ENCODE measurements around the gene APH1B. TPM values are rescaled to one million over a fixed set of nuclear protein-coding genes. Genes with fewer than 3 reads are reported as not detected.
"Not testable (repeated sequence)": the region's sequence is repeated elsewhere in the genome, so short reads cannot be mapped to it uniquely, and the experiment has no call there.

Gene APH1B
- 3.5 TPM for total RNA-seq

DNA sequence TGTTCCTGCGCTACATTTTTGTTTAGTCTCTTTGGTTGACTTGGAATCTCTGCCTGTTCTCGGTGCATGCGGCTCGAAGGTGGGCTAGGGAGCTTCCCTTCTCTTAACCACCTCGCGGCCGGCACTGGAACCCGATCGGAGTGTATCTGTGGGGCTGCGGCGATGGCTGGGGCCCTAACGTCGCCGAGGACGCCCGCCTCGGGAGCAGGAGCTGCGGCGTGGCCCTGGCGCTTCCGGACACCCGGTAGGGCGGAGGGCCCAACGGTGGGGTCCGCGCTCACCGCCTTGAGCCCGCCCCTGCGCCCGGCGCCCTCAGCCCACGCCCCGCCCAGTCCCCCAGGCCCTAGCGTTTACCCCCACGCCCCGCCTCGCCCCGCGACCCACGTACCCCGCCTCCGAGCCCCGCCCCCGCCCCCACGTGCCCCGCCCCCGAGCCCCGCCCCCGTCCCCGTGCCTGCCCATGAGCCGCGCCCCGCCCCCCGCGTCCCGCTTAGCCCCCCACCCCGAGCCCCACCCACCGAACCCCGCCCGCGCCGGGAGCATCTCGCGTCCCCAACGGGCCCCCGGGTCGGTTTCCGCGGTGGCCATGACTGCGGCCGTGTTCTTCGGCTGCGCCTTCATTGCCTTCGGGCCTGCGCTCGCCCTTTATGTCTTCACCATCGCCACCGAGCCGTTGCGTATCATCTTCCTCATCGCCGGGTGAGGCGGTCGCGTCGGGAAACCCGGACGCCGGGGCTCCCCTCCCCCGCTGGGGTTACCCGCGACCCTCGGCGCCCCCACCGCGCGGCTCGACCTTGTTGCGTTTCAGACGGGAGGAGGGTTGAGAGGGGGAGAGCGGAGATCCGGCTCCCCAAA is at the start of gene APH1B:
Gene APH1B (plus strand): TSS at position 568 of the 855 bp plus-strand sequence. CDS start 19 bp downstream, at position 587.
- peak; percentile 89 for ATAC-seq

DNA sequence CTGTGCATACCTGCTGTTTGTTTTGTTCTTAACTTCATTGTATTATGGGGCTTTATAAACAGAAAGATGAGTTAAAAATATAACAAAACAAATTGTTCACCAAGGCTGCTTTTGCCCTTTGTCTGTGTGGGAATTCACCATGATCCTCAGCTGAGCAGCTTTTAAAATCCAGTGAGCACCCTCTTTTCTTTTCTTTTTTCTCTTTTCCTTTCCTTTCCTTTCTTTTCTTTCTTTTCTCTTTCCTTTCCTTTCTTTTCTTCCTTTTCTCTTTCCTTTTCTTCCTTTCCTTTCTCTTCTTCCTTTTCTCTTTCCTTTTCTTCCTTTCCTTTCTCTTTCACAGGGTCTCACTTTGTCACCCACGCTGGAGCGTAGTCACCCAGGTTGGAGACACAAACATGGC is 49.7 kb upstream of the APH1B start:
- no peak for ATAC-seq

DNA sequence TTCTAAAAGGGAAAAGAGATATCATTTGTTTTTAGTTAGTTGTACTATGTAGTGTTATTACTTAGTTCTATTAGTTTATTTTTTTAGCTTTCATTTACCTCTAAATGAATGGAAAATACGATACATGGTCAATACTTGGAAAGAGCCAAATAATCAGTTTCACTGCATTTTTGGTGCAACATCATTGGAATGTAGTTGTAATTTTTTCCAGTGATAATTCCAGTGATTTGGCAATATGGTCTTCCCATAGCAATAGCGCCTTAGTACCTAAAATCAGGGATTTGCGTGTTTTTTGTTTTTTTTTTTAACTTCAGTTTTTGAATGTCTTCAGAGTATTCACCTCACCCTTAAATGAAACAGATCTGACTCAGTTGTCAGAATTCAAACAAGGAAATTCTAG is 46.2 kb upstream of the APH1B start:
- ATAC-seq, result no peak

DNA sequence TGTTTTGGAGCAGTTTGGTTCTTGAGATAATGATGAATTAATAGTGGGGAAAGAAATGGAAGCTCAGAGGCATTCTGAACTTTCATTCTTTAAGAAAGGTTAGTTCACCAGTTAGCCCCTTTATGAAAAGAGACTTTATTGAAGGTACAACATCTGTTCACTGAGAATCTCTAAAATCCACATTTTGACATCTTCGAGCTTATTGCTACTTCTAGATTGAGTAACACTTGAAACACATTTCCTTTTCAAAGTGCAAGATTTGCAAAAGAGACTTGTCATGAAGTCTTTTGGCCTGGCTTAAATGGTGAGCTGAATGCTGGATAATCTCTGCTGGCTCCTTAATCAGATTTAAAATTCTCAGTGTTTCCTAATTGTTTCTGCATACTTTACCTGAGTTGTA is 45.7 kb upstream of the APH1B start:
- no peak for ATAC-seq

DNA sequence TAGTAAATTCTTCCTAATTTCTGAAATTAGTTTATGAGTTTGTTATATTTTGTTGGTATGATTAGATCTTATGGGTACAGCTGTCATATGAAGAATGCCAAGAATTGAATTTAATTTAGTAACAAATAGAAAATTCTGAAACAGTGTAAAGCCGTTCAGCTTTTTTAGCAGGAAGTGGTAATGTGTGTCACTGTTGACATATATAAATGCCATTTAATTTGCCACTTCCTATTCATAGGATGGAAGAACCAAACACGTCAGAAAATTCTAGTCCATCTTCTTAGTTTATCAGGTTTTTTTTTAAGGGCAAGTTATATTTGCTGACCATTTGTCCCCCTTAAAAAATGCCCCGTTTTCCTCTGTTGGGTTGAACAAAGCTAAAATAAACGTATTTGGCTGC is 45.0 kb upstream of the APH1B start:
- ATAC-seq, result no peak

DNA sequence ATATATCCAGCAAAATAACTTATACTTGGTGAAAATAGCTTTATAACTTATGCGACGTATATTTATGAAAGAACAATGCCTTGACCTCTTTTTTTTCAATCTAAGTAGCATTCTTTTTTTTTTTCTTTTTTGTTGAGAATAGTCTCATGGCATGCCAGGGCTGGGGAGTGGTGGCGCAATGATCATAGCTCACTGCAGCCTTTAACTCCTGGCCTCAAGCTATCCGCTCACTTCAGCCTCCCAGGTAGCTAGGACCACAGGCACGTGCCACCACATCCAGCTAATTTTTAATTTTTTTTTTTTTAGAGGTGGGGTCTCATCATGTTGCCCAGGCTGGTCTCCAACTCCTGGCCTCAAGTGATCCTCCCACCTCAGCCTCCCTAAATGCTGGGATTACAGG is 44.5 kb upstream of the APH1B start:
- no peak for ATAC-seq

DNA sequence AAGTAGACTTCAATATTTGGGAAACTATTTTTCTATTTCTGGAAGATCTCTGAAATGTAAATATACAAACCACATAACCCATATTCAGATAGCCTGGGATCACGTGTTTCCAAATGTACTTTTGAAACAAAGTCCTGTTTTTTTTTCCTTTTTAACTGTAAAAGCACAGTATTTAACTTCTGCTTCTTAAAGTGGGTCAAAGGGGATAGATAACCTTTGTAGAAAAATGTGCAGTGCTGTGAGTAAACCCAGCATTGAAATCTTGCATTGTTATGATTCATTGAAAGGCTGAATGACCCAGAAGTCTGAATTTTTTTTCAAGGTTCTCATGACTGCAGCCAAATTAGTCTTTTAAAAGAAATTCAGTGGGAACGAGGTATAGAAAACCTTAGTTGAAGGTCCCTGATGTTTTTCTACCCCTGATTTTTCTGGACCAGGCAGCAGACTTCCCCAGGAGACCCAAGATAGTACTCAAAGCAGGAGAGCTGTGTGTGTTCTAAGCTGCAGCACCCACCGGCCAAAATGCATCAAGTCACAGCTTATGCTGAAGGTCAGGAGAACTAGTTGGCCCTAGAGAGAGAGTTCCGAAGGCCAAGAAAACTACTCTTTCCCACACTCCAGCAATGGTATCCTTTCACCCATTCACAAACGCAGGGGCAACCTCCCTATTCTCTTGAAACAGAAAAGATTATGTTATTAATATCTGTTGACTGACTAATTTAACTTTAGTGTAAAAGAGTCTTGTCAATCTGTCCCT is 43.6 kb upstream of the APH1B start:
- ATAC-seq, result no peak

DNA sequence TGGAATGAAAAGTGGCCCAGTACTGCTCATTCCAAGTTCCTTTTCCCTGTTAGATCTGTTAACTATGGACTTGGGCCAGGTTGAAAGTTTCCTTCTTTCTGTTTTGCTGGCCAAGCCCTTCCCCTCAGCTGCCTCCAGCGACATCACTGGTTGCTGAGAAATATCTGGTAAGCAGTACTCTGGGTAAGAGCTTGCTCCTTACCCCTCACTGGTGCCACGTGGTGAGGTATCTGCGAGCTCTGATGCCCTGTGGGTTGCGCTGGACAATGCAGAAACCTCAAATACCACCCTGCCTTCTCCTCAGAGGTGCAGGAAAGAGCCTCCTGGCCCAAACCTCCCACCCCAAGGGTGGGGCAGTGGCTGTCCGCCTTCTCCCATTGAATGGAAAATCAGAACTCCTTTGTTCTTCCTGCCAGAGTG is 42.9 kb upstream of the APH1B start:
- ATAC-seq, result peak; percentile 67

DNA sequence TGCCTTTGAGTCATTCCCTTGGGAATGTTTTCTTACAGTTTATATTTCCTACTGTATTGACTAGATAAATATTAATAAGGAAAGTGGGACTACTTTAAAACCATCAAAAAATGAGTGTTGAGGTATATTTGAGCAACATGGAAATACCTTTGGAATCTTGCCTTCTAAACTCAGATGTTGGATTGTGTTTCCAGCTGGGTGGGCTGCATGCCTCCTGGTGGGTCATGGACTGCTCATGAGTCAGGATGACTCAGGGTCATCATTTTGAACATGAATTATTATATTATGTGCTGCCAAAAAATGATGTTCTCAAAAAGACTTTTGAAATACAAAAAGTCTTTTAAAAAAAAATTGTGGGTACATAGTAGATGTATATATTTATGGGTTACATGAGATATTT is 41.1 kb upstream of the APH1B start:
- no peak for ATAC-seq

DNA sequence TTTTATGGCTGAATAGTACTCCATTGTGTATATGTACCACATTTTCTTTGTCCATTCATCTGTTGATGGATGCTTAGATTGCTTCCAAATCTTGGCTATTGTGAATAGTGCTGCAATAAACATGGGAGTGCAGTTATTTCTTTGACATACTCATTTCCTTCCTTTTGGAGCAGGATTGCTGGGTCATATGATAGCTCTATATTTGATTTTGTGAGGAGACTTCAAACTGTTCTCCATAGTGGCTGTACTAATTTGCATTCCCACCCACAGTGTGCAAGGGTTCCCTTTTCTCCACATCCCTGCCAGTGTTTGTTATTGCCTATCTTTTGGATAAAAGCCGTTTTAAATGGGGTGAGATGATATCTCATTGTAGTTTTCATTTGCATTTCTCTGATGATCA is 40.3 kb upstream of the APH1B start:
- ATAC-seq, result not testable (repeated sequence)

DNA sequence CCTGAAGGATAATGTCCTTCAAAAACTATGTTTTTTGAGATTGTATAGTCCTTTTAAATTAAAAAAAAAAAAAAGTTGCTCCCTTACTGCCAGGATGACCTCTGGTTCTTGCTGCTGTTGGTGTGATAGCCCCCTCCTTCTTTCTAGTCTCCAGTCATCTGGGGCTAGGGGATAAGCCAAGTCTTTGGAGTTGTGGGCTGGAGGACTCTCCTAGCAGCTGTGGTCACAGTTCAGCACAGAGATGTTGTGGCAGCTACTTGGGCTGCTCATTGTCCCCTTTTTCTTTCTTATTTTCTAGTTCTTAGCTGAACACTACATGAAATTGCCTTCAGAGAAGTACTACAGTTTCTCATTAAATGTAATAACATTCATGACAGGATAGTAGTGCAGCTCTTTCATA is 39.2 kb upstream of the APH1B start:
- no peak for ATAC-seq

DNA sequence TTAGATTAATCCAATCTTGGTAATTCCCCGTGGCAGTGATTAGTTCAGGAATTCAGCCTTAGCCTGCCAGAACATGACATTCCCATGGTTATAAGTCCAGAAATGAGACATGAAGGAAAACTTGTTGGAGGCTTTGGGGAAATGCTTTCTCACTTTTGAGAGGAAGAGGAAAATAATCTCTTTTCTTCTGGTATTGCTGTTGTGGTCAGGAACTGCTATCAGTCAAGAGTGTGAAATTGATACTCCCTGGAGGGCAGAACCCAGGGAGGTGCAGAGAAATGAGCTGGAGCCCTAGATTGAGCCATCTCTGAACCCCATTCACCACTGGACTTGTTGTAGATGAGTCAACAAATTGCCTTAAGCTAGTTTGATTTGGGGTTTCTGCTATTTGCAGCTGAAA is 38.6 kb upstream of the APH1B start:
- peak; percentile 53 for ATAC-seq

DNA sequence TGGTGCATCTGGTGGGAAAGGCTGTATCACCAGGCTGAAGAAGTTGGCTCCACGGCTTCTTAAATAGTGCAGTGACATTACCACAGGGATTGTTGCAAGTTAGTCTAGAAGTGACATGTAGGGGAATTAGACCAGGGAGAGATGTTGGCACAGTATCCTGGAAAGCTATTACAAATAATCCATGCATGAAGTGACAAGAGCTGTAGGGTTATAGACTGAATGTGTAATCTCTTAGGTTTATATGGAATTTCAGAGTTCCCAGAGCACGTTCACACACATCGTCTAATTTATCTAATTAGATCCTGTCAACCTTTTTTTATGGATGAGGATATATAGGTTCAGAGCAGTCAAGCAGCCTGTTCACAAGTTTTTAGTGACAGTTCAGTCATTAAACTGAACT is 37.3 kb upstream of the APH1B start:
- ATAC-seq, result peak; percentile 37

DNA sequence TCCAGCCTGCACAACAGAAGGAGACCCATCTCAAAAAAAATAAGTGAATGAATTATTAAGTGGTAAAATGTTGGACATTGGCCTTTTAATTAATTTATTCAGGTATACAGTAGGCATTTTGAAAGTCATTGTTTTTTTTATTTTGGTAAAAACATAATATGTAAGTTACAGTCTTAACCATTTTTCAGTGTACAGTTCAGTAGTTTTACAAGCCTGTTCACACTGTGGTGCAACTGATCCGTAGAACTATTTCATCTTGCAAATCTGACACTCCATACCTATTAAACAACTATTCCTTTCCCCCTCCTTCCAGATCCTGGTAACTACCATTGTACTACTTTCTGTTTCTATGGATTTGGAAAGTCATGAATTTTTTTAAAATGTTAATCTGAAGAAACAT is 36.1 kb upstream of the APH1B start:
- ATAC-seq, result no peak

DNA sequence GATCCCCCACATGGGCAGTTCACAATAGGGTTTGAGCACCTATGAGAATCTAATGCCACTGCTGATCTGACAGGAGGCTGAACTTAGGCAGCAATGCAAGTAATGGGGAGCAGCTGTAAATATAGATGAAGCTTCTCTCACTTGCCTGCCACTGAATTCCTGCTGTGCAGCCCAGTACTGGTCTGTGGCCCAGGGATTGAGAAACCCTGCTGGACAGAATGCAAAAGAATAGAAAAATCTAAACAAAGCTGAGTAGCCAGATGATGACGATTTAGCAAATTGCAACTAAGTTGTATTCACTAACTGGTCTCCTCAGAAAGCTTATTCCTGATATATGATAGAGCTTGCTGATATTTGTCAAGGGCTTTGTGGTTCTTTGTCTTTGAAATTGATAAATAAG is 34.3 kb upstream of the APH1B start:
- ATAC-seq, result no peak

DNA sequence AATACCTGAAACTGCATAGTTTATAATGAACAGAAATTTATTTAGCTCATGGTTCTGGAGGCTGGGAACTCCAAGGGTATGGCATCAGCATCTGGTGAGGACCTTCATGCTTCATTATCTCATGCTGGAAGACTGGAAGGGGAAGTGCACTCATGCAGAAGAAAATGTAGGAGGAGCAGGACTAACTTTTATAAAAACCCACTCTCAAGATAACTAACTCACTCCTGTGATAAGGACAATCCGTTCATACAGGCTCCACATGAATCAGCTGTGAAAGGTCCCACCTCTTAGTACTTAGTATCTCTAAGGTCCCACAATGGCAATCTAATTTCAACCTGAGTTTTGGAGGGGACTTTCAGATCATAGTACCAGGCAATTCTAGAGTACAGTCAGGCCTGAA is 33.6 kb upstream of the APH1B start:
- no peak for ATAC-seq

DNA sequence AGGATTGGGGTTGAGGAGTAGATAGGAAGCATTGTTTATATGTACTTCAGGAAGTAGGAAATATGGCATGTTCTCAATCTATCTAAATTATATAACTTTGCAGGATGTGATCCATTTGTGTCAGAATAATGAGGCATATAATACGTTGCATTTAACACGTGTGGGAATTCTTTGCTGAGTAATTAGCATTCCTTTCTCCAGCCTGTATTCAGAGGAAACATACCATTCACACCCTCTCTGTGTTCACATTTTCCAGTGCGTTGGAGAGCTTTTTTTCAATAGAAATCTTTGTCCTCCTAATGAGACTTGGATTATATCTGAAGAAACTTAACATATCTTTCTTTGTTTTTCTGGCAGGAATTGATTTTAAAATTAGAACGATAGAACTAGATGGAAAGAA is 33.0 kb upstream of the APH1B start:
- no peak for ATAC-seq

DNA sequence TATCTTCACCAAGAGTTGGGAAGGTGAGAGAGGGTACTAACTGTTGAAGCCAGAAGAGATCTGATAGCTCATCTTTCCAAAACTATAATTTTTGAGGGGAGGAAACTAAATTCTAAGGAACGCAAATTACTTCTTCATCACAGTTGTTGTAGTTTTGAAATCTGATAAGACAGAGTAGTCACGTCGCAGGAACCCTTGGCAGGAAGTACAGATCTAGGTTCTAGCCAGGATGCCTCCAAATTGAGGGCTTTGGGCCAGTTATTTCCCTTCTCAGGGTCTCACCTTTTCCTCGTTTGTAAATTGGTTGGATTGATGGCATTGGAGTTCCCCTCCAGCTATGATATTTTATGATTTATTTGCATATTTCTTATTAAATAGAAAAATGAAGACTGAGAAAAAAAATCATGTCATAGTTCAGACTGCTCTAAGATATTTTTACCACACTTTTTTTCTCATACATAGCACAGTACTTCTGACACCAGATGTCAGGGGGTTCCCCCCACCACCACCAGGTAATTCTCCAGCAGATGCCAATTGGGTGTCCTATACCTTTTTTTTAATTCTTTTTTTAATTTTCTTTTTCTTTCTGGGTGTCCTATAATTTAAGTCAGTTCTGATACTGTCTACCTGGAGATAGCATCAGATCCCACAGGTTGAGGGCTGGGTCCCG is 32.3 kb upstream of the APH1B start:
- no peak for ATAC-seq

DNA sequence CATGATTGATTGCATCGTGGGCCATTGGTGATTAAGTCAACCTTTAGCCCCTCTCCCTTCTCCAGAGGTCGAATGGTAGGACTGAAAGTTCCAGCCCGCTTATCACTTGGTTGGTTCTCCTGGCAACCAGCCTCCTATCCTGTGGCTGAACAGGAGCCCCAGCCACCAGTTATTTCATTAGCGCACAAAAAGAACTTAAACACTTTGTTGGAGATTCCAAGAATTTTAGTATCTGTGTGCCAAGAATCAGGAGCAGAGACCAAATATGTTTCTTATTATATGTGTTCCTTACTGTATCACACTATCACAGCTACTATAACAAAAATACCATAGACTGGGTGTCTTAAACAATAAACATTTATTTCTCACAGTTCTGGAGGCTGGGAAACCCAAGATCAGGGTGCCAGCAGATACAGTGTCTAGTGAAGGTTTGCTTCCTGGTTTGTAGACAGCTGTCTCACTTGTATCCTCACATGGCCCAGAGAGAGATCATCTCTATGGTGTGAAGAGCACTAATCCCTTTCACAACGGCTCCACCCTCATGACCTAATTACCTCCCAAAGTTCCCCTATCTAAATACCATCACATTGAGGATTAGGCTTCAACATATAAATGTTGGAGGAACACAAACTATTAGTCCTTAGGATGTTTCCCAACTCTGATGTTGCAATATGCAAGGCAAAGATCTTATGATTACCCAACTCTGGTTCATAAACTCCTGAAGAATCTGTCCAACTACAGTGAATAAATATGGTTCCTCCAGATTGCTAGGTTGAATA is 30.5 kb upstream of the APH1B start:
- peak; percentile 95 for ATAC-seq

DNA sequence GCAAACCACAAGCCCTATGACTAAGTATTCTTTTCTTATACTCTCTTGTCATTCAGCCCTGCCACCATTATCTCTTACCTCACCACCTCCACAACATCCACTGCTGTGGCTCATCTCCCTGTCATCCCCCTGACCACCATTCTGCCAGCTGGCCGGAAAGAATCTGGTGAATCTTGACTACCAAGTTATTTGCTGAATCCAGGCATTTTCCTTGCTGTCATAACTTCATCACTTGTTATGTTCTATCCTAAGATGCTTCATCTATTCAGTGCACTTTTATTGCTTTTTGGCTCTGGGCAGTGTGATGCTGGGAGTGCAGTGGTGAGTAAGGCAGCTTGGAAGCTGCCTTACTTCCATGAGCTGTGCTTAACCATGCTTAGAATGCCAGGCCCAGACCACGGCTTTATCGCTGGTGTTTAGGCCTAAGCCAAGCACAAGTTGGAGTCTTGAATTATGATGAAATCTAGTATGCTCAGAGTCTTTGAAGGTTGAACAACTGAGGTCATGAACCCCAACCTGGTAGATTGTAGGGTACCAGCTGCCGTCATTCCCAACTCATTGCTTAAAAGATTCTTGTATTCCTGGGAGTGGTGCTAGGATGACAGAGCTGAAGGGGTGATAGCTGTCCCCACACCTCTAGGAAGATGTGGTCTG is 27.0 kb upstream of the APH1B start:
- no peak for ATAC-seq

DNA sequence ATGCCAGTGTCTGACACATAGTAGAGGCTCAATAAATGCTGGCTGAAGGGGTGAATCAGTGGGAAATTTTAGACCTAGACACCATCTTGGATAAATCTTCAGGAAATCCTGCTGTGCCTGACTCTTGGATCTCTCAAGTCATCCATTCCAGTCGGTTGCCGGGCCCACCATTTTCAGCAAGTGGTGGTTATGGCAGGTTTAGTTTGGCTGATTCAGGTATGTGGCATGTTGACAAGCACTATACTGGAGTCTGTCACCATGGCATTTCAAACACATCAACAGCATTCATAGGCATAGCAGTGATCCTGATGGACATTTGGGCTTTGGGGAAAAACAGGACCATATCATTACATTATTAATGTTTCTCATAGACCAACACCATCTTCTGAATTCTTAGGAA is 25.7 kb upstream of the APH1B start:
- ATAC-seq, result no peak

DNA sequence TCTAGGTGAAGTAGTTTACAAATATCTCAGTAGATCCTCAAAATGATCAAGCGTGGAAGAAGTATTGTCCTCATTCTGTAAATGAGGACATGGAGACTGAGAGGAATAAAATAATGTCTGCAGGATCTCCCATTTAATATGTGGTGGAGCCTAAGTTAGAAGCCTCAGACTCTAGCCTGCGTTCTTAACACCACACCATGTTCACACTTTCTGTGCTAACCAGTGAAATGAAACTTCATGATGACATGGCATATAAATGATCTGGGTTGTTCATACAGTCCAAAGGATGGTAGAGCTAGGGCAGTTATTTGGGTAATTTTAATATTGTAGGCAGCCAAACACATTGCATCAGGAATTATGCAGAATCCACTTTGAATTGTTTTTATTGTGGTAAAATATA is 25.1 kb upstream of the APH1B start:
- no peak for ATAC-seq
